Hepatocyte (in vitro differentiated cells): ENCODE measurements around the gene NUDT22. TPM values are rescaled to one million over a fixed set of nuclear protein-coding genes. Genes with fewer than 3 reads are reported as not detected.
"Not testable (repeated sequence)": the region's sequence is repeated elsewhere in the genome, so short reads cannot be mapped to it uniquely, and the experiment has no call there.

Experiments
- DNase-seq: peaks from one replicate; pipeline ENCODE4 v3.0.0-alpha.2; 2016; ENCODE audit warnings: low spot score
- H2AFZ ChIP-seq: fragments of 200-600 bp; sonication (generic); 2 replicates; pipeline ENCODE4 v1.6.0; 2016; ENCODE audit warnings: antibody characterized with exemption, mild to moderate bottlenecking
- H3K27ac ChIP-seq: fragments of 200-600 bp; sonication (generic); 2 replicates; pipeline ENCODE4 v1.5.1; 2016; ENCODE audit warnings: mild to moderate bottlenecking
- H3K27me3 ChIP-seq: fragments of 200-600 bp; sonication (generic); 2 replicates; pipeline ENCODE4 v1.6.1; 2016
- H3K36me3 ChIP-seq: fragments of 200-600 bp; sonication (generic); replicated peaks from 2 replicates; pipeline ENCODE4 v1.5.1; 2016; ENCODE audit warnings: low read depth; ENCODE audit not compliant: insufficient read depth
- H3K4me1 ChIP-seq: fragments of 200-600 bp; sonication (generic); 2 replicates; pipeline ENCODE4 v1.5.1; 2016; ENCODE audit warnings: mild to moderate bottlenecking, moderate library complexity; ENCODE audit not compliant: insufficient read depth
- H3K4me2 ChIP-seq: fragments of 200-600 bp; sonication (generic); 2 replicates; pipeline ENCODE4 v1.6.0; 2016
- H3K4me3 ChIP-seq: fragments of 200-600 bp; sonication (generic); 2 replicates; pipeline ENCODE4 v1.5.1; 2016; ENCODE audit warnings: mild to moderate bottlenecking
- H3K79me2 ChIP-seq: fragments of 200-600 bp; sonication (generic); 2 replicates; pipeline ENCODE4 v1.6.0; 2017; ENCODE audit warnings: mild to moderate bottlenecking
- H3K9me2 ChIP-seq: fragments of 200-600 bp; sonication (generic); replicated peaks from 2 replicates; pipeline ENCODE4 v1.6.0; 2017; ENCODE audit warnings: mild to moderate bottlenecking; ENCODE audit not compliant: insufficient read depth
- H3K9me3 ChIP-seq: fragments of 200-600 bp; sonication (generic); 2 replicates; pipeline ENCODE4 v1.5.1; 2016; ENCODE audit warnings: low read depth, mild to moderate bottlenecking
- H4K20me1 ChIP-seq: fragments of 200-600 bp; sonication (generic); 2 replicates; pipeline ENCODE4 v1.6.0; 2016; ENCODE audit warnings: mild to moderate bottlenecking; ENCODE audit not compliant: insufficient read depth, poor library complexity, severe bottlenecking
- CTCF ChIP-seq: fragments of 200-600 bp; sonication (generic); IDR thresholded peaks from 2 replicates; pipeline ENCODE4 v1.5.1; 2016; ENCODE audit warnings: antibody characterized with exemption, mild to moderate bottlenecking; ENCODE audit not compliant: poor library complexity
- EZH2 ChIP-seq: fragments of 200-600 bp; sonication (generic); IDR thresholded peaks from 2 replicates; pipeline ENCODE4 v1.6.1; 2016; ENCODE audit warnings: antibody characterized with exemption, mild to moderate bottlenecking, borderline replicate concordance
- EZH2phosphoT487 ChIP-seq: fragments of 200-600 bp; sonication (generic); IDR thresholded peaks from one replicate; pipeline ENCODE4 v1.6.1; 2018; ENCODE audit warnings: antibody characterized with exemption, mild to moderate bottlenecking, low read depth, moderate library complexity; ENCODE audit not compliant: unreplicated experiment, severe bottlenecking
- WGBS: methylation state at CpG from one replicate; pipeline ENCODE4 v1.1.6; 2016; ENCODE audit warnings: low lambda C conversion rate; ENCODE audit errors: missing lambda C conversion rate; 5-methylcytosine and 5-hydroxymethylcytosine counted together
- polyA plus RNA-seq: library from polyadenylated mRNA; unstranded; fragments of >200 nt; fragmentation: Nextera tagmentation; extraction: Ambion mirVana; gene quantifications from 2 replicates; pipeline ENCODE4 v1.2.1, GENCODE V29; 2016
- total RNA-seq: library from RNA; depleted of rRNA; stranded (reverse); fragments of >200 nt; gene quantifications from 2 replicates; pipeline ENCODE4 v1.2.3, GENCODE V29; 2014

NUDT22 gene
- total and polyA plus RNA-seq, 2 experiments from 2014 or later, result 49.5 to 66.6 TPM

- Histone ChIP-seq H3K36me3 (no peaks in the 10 kb centered on the region), H3K4me1 (peaks cover 19% of the 10 kb centered on the region)
Measured at GRCh38 chr11:64244966-64245365, 18.9 kb downstream of the NUDT22 start.

GRCh38 chr11:64245401-64245796 lies 19.3 kb downstream of the NUDT22 start:
- no peak for TF ChIP-seq EZH2phosphoT487
- TF ChIP-seq EZH2, result no peak
- no peak for TF ChIP-seq CTCF
- Histone ChIP-seq H3K27ac (peak overlapping the region; percentile 96), H3K4me2 (peak overlapping the region; percentile 96), H3K4me3 (peak overlapping the region; percentile 89), H3K79me2 (peaks cover 29% of the 10 kb centered on the region), H4K20me1 (no peaks in the 10 kb centered on the region), H3K4me1 (peaks cover 19% of the 10 kb centered on the region), H2AFZ (no peak overlapping the region), H3K36me3 (no peaks in the 10 kb centered on the region), H3K27me3 (no peaks in the 10 kb centered on the region), H3K9me3 (no peaks in the 10 kb centered on the region), H3K9me2 (no peaks in the 10 kb centered on the region)
- DNase-seq, result no peak
- 25% methylated on average over 2 of the region's 6 CpGs for WGBS

More at GRCh38 chr11:64244966-64245365, 18.9 kb downstream of the NUDT22 start:
- no peak for DNase-seq
- H3K9me3 ChIP-seq, result no peaks in the 10 kb centered on the region
- no peaks in the 10 kb centered on the region for H4K20me1 ChIP-seq
- WGBS, result 69% methylated on average over 6 of the region's 6 CpGs
- H3K4me2 ChIP-seq, result peak overlapping the region; percentile 96
- H3K9me2 ChIP-seq, result no peaks in the 10 kb centered on the region
- H2AFZ ChIP-seq, result no peak overlapping the region
- no peaks in the 10 kb centered on the region for H3K27me3 ChIP-seq
- TF ChIP-seq CTCF (no peak), EZH2phosphoT487 (no peak), EZH2 (no peak)
- H3K4me3 ChIP-seq, result no peak overlapping the region
- H3K79me2 ChIP-seq, result peaks cover 29% of the 10 kb centered on the region
- peak overlapping the region; percentile 96 for H3K27ac ChIP-seq

GRCh38 chr11:64245797-64246620 lies 19.9 kb downstream of the NUDT22 start:
- Histone ChIP-seq H3K79me2 (peaks cover 29% of the 10 kb centered on the region), H3K27me3 (no peaks in the 10 kb centered on the region), H3K36me3 (no peaks in the 10 kb centered on the region), H2AFZ (peak overlapping the region; percentile 54), H3K4me1 (peaks cover 23% of the 10 kb centered on the region), H4K20me1 (no peaks in the 10 kb centered on the region), H3K9me2 (no peaks in the 10 kb centered on the region), H3K4me2 (peak overlapping the region; percentile 96), H3K9me3 (no peaks in the 10 kb centered on the region), H3K27ac (peak overlapping the region; percentile 96), H3K4me3 (peak overlapping the region; percentile 89)
- DNase-seq, result peak; percentile 87
- WGBS, result 3% methylated on average over 35 of the region's 46 CpGs
- TF ChIP-seq EZH2, result no peak
- TF ChIP-seq EZH2phosphoT487, result no peak
- no peak for TF ChIP-seq CTCF

- Histone ChIP-seq H3K27ac (peak overlapping the region; percentile 96), H3K4me1 (peaks cover 23% of the 10 kb centered on the region), H3K4me2 (peak overlapping the region; percentile 96), H3K79me2 (peaks cover 29% of the 10 kb centered on the region), H3K4me3 (peak overlapping the region; percentile 89)
- not testable (repeated sequence) for H3K9me3 ChIP-seq, H3K9me2 ChIP-seq, H3K27me3 ChIP-seq, H3K36me3 ChIP-seq, H2AFZ ChIP-seq, H4K20me1 ChIP-seq
- DNase-seq, result peak; percentile 47
- WGBS, result under 1% methylated on average over 22 of the region's 43 CpGs
Measured at GRCh38 chr11:64246621-64246870, 20.5 kb downstream of the NUDT22 start.
